ENCODE results near the gene CEP70.
"Not testable (repeated sequence)": the region's sequence is repeated elsewhere in the genome, so short reads cannot be mapped to it uniquely, and the experiment has no call there.

DNA sequence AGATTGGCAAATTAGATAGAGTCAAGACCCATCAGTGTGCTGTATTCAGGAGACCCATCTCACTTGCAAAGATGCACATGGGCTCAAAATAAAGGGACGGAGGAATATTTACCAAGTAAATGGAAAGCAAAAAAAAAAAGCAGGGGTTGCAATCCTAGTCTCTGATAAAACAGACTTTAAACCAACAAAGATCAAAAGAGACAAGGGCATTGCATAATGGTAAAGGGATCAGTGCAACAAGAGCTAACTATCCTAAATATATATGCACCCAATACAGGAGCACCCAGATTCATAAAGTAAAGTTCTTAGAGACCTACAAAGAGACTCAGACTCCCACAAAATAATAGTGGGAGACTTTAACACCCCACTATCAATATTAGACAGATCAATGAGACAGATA is 31.2 kb downstream of the CEP70 start:
- not testable (repeated sequence) for TF ChIP-seq CTCF (IDR thresholded peaks at IDR 0.05 in 8 of 11, conservative IDR thresholded peaks at IDR 0.05 in 3 of 11); POLR2AphosphoS5 (IDR thresholded peaks at IDR 0.05)

All from spleen (tissue), 7 donors.